PFSK-1 (cell line): ENCODE data around the gene ZNF217.

Source experiments
- FOXP2 ChIP-seq: optimal IDR thresholded peaks from 2 replicates; pipeline ENCODE3; 2011; ENCODE audit warnings: borderline replicate concordance, control low read depth, inconsistent platforms; ENCODE audit not compliant: insufficient read depth; ENCODE audit errors: extremely low read length, extremely low read depth
- POLR2AphosphoS5 ChIP-seq: IDR thresholded peaks from 2 replicates; pipeline ENCODE4 v1.6.1; 2012; ENCODE audit warnings: low read depth, mild to moderate bottlenecking, control low read depth, low read length, moderate library complexity
- REST ChIP-seq, 2 experiments: IDR thresholded peaks; 2 replicates each; pipeline versions ENCODE4 v1.6.1 to v1.8.0; 2011 to 2012; ENCODE audit warnings: low read depth in 2 of 2, low read length in 2 of 2, control low read depth in 1 of 2, inconsistent platforms in 1 of 2, mild to moderate bottlenecking in 1 of 2, moderate library complexity in 1 of 2; ENCODE audit not compliant: insufficient read depth in 1 of 2
- SIN3A ChIP-seq: IDR thresholded peaks from 2 replicates; pipeline ENCODE4 v1.6.1; 2012; ENCODE audit warnings: mild to moderate bottlenecking, low read length, moderate library complexity, borderline replicate concordance; ENCODE audit not compliant: insufficient read depth
- TAF1 ChIP-seq: IDR thresholded peaks from 2 replicates; pipeline ENCODE4 v1.6.1; 2012; ENCODE audit warnings: low read length, control low read depth, borderline replicate concordance; ENCODE audit not compliant: insufficient read depth

ZNF217 gene

GRCh38 chr20:53623134-53623453, 29.5 kb upstream of the ZNF217 start:
- TF ChIP-seq POLR2AphosphoS5, result no peak
- TF ChIP-seq FOXP2, result no peak
- TF ChIP-seq REST (IDR thresholded peaks at IDR 0.05; ENCODE audit: insufficient read depth in 1 of 2, low read depth in 2 of 2, low read length in 2 of 2), result no peak
- TF ChIP-seq SIN3A, result no peak
- TF ChIP-seq TAF1, result no peak

- TF ChIP-seq POLR2AphosphoS5 (no peak), SIN3A (no peak), REST (IDR thresholded peaks at IDR 0.05; ENCODE audit: insufficient read depth in 1 of 2, low read depth in 2 of 2, low read length in 2 of 2) (no peak), TAF1 (no peak), FOXP2 (no peak)
Measured at GRCh38 chr20:53622247-53623133, 28.9 kb upstream of the ZNF217 start.

GRCh38 chr20:53621482-53622246, 28.0 kb upstream of the ZNF217 start:
- TF ChIP-seq FOXP2 (peak; percentile 58), TAF1 (no peak), SIN3A (peak; percentile 73; the same call in 1 of the 2 replicates), POLR2AphosphoS5 (0 out of 2 replicates have a peak, but pooled peaks have one; percentile 49), REST (IDR thresholded peaks at IDR 0.05; ENCODE audit: insufficient read depth in 1 of 2, low read depth in 2 of 2, low read length in 2 of 2) (peak in 1 of 2 experiments; percentile 46; a peak in 1 of 4 replicates)

- no peak for TF ChIP-seq SIN3A
- TF ChIP-seq TAF1, result no peak
- no peak for TF ChIP-seq FOXP2
- TF ChIP-seq REST (IDR thresholded peaks at IDR 0.05; ENCODE audit: insufficient read depth in 1 of 2, low read depth in 2 of 2, low read length in 2 of 2), result no peak
- TF ChIP-seq POLR2AphosphoS5, result no peak
Measured at GRCh38 chr20:53617791-53618489, 24.3 kb upstream of the ZNF217 start.
